Type B pancreatic cell (in vitro differentiated cells): ENCODE measurements around the gene TANC2. TPM values are rescaled to one million over a fixed set of nuclear protein-coding genes. Genes with fewer than 3 reads are reported as not detected.

Source experiments
- DNase-seq: peaks from one replicate; pipeline ENCODE4 v3.0.0; 2021; ENCODE audit warnings: mixed read lengths; ENCODE audit not compliant: unreplicated experiment; ENCODE audit errors: extremely low spot score
- H3K27ac Mint-ChIP-seq: 2 replicates; pipeline ENCODE4 v1.8.0; 2021; ENCODE audit warnings: mild to moderate bottlenecking, mixed read lengths
- H3K27me3 Mint-ChIP-seq: 2 replicates; pipeline ENCODE4 v1.8.0; 2021; ENCODE audit warnings: mixed read lengths
- H3K36me3 Mint-ChIP-seq: 2 replicates; pipeline ENCODE4 v1.8.0; 2021; ENCODE audit warnings: mixed read lengths
- H3K4me1 Mint-ChIP-seq: one replicate; pipeline ENCODE4 v1.8.0; 2021; ENCODE audit warnings: mixed read lengths; ENCODE audit not compliant: unreplicated experiment
- H3K4me3 Mint-ChIP-seq: 2 replicates; pipeline ENCODE4 v1.8.0; 2021; ENCODE audit warnings: mild to moderate bottlenecking, mixed read lengths
- H3K9me3 Mint-ChIP-seq: 2 replicates; pipeline ENCODE4 v1.8.0; 2021; ENCODE audit warnings: mixed read lengths
- total RNA-seq: library from RNA; stranded (reverse); gene quantifications from 2 replicates; pipeline ENCODE4 v1.2.1, GENCODE V29; 2021; ENCODE audit warnings: low replicate concordance
- TF ChIP-seq, protein P1 (sequence below): fragments of 200-600 bp; sonication (generic); conservative IDR thresholded peaks from 2 replicates; pipeline ENCODE4 v1.5.0; 2021; ENCODE audit warnings: antibody characterized with exemption, mild to moderate bottlenecking

TANC2 gene
- total RNA-seq, 1 donor from 2014 or later, result 50.6 TPM

DNA sequence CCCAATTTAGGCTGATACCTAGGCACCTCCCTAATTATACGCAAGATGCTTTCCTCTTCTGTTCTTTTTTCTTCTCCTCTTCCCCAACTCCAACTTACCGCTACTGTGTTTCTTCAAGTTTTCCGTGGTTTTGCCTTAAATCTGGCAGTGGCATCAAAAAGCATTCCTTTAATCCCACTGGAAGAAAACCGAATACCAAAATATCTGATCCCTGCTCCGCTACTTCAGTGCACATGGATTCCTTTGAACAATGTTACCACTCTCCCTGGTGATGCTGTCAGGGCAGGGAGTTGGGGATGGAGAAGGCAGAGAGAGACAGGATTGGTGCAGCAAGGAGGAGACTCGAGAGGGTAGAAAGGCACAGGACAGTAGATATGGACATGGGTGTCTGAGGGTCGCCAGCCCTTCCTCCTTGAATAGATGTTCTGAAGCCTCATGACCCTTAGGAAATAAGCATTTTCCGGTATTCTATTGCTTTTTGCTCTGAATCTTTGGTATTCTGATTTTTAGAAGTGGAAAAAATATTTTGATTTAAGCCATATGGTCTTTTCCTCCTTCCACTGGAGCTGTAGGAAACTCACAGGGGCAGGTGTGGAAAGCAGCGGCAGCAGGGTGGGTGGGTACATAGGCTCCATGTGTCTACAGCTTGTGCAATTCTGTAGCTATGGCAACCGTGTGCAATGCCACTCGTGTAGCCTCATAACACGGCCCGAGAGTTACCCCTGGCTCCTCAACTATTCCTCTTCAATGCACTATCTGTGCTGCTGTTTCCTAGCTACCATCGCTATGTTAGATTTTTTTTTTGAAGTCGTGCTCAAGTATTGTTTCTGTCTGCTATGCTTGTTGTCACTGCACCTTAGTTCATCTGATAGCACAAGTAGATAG lies 32.3 kb upstream of the TANC2 start:
- H3K36me3 Mint-ChIP-seq, result no peaks in the 10 kb centered on the region
- H3K27ac Mint-ChIP-seq, result no peak overlapping the region
- TF ChIP-seq, protein P1, sequence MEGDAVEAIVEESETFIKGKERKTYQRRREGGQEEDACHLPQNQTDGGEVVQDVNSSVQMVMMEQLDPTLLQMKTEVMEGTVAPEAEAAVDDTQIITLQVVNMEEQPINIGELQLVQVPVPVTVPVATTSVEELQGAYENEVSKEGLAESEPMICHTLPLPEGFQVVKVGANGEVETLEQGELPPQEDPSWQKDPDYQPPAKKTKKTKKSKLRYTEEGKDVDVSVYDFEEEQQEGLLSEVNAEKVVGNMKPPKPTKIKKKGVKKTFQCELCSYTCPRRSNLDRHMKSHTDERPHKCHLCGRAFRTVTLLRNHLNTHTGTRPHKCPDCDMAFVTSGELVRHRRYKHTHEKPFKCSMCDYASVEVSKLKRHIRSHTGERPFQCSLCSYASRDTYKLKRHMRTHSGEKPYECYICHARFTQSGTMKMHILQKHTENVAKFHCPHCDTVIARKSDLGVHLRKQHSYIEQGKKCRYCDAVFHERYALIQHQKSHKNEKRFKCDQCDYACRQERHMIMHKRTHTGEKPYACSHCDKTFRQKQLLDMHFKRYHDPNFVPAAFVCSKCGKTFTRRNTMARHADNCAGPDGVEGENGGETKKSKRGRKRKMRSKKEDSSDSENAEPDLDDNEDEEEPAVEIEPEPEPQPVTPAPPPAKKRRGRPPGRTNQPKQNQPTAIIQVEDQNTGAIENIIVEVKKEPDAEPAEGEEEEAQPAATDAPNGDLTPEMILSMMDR, result no peak
- no peak for DNase-seq
- no peak overlapping the region for H3K4me3 Mint-ChIP-seq
- H3K4me1 Mint-ChIP-seq, result peaks cover 9% of the 10 kb centered on the region
- H3K27me3 Mint-ChIP-seq, result peaks cover 5% of the 10 kb centered on the region
- no peaks in the 10 kb centered on the region for H3K9me3 Mint-ChIP-seq

DNA sequence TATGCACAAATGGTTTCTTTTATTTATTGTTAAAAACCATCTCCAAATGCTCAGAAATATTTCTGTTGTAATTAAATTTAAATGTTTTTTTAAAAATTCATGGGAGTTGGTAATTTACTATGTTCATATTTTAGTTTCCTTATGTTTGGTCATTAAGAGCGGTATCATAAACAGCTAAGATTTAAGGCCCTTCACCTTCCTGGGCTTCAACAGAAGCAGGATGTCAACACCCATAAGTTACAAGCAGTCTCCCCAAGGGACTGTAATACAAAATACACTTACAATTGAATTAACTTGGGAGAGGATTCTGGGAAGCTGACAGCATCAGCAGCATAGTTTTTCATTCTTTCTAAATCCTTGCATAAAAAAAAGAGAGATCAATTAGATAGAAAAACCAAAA lies 30.9 kb upstream of the TANC2 start:
- TF ChIP-seq, protein P1, result no peak
- Mint-ChIP-seq H3K36me3 (no peaks in the 10 kb centered on the region), H3K27ac (no peak overlapping the region), H3K27me3 (peaks cover 5% of the 10 kb centered on the region), H3K4me3 (no peak overlapping the region), H3K4me1 (peaks cover 9% of the 10 kb centered on the region), H3K9me3 (peaks cover 4% of the 10 kb centered on the region)
- DNase-seq, result no peak

GRCh38 chr17:62935523-62935922 lies 30.5 kb upstream of the TANC2 start:
- no peaks in the 10 kb centered on the region for H3K36me3 Mint-ChIP-seq
- no peak overlapping the region for H3K27ac Mint-ChIP-seq
- peaks cover 5% of the 10 kb centered on the region for H3K27me3 Mint-ChIP-seq

GRCh38 chr17:62937606-62938005 lies 28.4 kb upstream of the TANC2 start:
- peaks cover 5% of the 10 kb centered on the region for H3K27me3 Mint-ChIP-seq
- peaks cover 9% of the 10 kb centered on the region for H3K4me1 Mint-ChIP-seq
- no peak for DNase-seq
- H3K36me3 Mint-ChIP-seq, result peaks cover 3% of the 10 kb centered on the region
- TF ChIP-seq, protein P1, result no peak
- H3K4me3 Mint-ChIP-seq, result no peak overlapping the region
- peaks cover 14% of the 10 kb centered on the region for H3K9me3 Mint-ChIP-seq
- no peak overlapping the region for H3K27ac Mint-ChIP-seq

More at GRCh38 chr17:62935523-62935922, 30.5 kb upstream of the TANC2 start:
- H3K9me3 Mint-ChIP-seq, result peaks cover 4% of the 10 kb centered on the region
- peaks cover 9% of the 10 kb centered on the region for H3K4me1 Mint-ChIP-seq
- H3K4me3 Mint-ChIP-seq, result no peak overlapping the region
- TF ChIP-seq, protein P1, result no peak
- no peak for DNase-seq

DNA sequence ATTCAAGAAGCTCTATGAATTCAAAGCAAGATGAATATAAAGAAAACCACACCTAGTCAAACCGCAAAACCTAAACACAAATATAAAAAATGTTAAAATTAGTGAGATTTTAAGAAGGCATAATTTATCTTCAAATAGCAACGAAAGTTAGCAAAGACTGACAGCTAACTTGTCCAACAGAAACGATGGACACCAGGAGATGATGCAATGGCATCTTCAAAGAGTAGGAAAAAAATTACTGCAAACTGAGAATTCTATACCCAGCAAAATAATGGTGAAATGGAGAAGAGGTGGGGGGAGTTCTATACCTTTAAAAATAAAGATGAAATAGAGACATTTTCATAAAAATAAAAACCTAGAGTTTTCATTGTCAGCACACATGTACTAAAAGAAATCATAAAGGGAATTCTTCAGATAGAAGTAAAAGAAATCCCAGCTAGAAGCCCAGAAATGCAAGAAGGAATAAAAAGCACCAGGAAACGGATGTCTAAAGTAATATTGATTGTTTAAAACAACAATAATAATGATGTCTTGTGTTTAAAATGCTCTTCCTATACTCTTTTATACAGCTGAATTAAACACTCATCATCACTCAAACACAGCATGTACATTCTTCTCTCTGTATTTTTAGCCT lies 24.6 kb upstream of the TANC2 start:
- TF ChIP-seq, protein P1, result no peak
- Mint-ChIP-seq H3K36me3 (peaks cover 3% of the 10 kb centered on the region), H3K27ac (no peak overlapping the region), H3K27me3 (peaks cover 3% of the 10 kb centered on the region), H3K9me3 (peaks cover 14% of the 10 kb centered on the region), H3K4me3 (no peak overlapping the region), H3K4me1 (no peaks in the 10 kb centered on the region)
- no peak for DNase-seq
